GOT3 (cell line): ENCODE measurements around the gene IL11.
"Not testable (repeated sequence)": the region's sequence is repeated elsewhere in the genome, so short reads cannot be mapped to it uniquely, and the experiment has no call there.

ENCODE experiments used
- DNase-seq: peaks from one replicate; lab custom pipeline; 2025; ENCODE audit warnings: mixed read lengths; lab: John Stamatoyannopoulos, UW

IL11 gene

DNA sequence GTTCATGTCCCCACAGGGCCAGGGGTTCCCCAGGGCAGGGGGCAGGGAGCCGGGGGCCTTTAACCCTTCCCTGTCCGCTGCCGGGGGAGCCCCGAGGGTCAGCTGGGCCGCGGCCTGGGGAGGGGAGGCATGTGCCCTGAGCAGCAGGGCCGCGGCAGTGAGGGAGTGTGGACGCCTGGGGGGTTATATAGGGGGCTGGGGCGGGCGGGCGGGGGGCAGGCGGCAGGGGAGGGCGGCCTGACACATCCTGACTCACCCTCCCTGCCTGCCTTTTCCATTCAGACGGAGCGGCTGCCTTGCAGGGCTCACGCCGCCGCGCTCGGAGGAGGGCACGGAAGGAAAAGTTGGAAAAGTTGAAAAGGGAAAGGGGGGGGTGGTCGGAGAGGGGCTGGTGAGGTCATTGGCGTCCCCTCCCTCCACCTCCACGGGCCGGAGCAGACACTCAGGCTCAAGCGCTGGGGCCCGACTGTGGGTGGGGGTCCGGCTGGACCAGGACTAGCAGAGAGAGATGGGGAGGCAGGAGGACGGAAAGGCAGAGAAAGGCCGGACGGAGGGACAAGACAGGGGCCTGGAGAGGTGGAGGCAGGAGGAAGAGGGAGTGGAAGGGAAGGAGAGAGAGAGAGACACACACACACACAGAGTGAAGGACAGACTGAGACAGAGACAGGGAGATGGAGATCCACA, at the start of gene IL11:
Gene IL11, minus strand, starts transcription at position 159 of the 684 bp plus-strand sequence. Its CDS starts 153 bp downstream, at position 6.
- no peak for DNase-seq

DNA sequence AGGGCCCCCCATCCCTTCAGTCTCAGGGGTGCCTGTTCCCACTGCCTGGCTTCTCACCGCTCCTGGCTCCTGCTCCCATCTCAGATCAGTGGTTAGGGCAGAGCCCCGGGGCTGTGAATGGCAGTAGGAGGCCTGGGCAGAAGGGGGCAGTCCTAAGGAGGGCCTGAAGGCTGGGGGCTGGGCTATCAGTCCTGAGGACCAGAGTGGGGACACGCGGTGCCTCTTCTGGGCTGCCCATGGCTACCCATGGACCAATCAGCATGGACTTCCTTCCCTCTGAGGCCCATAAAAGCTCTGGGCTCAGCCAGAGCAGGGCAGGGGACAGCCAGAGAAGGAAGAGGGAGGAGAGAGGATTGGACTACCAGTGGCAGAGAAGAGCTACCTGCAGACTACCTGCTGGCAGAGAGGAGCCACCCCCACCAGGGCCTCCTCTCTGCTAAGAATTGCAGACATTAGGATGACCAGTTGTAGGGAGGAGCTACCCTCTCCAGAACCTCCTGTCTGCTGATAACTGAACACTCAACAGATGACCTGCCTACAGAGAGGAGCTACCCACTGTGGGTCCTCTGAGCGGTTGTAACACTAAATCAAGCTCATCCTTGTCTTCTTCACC, 49.5 kb upstream of the IL11 start:
- DNase-seq = no peak

DNA sequence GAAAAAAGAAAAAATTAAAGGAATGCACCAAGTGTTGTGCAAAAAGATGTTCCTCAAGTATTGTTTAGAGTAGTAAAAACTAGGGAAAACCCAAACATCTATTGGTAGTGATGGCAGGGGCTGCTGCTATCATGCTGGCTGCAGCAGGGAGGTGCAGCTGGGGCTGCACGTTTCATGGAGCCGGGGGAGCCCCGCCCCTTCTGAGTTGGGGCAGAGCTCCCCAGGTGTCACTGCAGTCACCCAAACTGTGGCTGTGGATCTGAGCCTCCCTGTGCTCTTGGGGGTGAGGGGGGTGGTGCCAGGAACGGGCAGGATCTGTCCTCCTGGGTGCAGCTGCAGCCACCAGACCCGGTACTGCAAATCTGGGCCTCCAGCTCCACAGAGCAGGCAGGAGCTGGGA, 48.8 kb upstream of the IL11 start:
- no peak for DNase-seq

DNA sequence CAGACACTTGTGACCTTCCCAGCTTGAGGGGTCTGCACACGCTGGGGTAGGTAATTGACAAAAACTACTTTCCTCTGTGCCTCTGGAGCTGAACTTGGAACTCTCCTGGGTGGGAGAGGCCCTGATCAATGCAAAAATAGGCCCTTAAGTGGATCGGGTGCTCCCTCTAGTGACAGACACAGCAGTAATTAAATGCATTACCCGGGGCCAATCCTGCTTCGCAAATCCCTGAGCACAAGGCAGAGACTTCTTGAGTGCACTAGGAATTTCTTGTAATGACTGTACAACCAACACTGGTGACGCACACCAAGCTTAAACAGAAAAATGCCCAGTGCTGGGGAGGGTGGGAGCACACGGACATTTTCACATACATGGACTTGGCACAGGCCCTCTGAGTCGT, 47.9 kb upstream of the IL11 start:
- DNase-seq = peak; percentile 51

DNA sequence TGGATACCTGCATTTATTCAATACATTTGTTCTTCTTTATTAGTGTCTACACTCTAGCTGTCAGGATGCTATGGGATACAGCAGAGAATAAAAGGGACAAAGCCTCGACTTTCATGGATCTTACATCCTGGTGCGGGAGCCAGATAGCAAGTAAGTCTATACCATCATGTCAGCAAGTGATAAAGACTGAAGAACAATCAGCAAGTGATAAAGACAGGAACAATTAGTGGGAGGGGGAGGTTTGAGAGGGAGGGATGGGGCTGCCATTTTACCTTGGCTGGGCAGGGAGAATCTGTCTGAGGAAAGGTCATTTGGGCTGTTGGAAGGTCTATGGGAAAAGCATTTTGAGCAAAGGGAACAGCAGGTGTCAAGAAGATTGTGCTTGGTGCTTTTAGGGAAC, 39.9 kb upstream of the IL11 start:
- DNase-seq = no peak

DNA sequence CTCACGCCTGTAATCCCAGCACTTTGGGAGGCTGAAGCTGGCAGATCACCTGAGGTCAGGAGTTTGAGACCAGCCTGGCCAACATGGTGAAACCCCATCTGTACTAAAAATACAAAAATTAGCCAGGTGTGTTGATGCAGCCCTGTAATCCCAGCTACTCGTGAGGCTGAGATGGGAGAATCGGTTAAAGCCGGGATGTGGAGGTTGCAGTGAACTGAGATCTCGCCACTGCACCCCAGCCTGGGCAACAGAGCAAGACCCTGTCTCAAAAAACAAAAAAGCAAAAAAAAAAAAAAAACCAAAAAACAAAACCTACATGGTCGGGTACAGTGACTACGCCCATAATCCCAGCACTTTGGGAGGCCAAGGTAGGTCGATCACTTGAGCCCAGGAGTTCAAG, 38.9 kb upstream of the IL11 start:
- not testable (repeated sequence) for DNase-seq

DNA sequence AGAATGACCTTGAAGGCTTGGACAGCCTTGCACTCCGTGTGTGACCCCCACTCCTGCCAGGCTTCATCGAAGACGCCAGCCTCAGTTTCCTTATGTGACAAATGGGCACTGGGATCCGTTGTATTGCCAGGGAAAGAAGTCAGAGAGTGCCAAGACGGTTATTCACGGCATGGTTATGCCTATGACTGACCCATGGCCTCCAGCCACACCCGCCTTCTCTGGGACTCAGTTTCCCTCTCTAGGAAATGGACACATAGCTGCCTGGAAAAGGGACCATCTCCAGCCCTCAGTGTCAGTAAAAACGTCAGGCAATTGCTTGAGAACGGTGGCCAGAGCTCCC, 38.2 kb upstream of the IL11 start:
- DNase-seq = no peak

DNA sequence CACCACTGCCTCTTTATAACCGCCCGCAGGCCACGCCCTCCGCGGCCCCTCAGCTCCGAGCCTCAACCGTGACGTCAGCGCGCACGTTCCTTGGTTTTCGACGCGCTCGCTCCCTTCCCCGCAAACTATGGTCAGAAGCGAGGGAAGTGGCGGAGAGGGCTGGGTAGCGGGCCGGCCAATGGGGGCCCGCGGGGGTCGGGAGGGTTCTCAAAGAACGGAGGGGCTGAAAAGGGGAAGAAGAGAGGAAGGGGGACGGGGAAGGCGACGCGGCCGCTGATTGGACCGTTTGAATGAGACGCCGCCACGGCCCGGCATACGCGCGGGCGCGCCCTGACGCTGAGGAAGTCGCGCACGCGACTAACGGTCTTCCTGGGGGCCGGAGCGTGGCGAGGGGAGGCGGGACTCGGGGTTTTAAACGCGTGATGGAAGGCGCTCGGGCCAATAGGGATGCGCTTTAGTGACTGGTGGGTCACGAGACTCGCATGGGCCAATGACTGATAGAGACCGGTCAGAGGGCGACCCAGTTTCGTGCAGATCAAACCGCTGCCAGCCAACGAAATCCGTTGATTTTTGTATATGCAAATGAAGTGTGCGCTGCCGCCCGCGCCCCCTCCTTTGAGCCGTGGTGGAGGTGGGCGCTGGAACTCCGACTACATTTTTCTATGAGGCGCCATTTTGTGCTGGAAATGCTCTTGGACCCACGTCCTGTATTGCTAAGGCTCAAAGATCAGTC, 37.7 kb upstream of the IL11 start:
- peak; percentile 95 for DNase-seq

DNA sequence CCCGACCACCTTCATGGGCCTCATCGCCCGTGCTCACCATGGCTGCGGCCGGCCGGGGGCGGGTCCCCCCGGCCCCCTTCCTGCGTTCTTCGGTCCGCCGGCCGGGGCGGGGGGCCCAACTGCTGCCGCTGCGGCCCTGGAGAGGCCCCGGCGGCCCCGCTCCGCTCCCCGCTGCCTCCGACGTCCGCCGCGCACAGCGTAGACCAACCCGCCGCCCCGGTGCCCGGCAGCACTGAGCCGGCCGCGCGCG, 37.2 kb upstream of the IL11 start, which contains the start of gene UBE2S:
Gene UBE2S, minus strand, starts transcription at position 239 of the 250 bp plus-strand sequence. Its CDS starts 199 bp downstream, at position 40.
- not testable (repeated sequence) for DNase-seq

DNA sequence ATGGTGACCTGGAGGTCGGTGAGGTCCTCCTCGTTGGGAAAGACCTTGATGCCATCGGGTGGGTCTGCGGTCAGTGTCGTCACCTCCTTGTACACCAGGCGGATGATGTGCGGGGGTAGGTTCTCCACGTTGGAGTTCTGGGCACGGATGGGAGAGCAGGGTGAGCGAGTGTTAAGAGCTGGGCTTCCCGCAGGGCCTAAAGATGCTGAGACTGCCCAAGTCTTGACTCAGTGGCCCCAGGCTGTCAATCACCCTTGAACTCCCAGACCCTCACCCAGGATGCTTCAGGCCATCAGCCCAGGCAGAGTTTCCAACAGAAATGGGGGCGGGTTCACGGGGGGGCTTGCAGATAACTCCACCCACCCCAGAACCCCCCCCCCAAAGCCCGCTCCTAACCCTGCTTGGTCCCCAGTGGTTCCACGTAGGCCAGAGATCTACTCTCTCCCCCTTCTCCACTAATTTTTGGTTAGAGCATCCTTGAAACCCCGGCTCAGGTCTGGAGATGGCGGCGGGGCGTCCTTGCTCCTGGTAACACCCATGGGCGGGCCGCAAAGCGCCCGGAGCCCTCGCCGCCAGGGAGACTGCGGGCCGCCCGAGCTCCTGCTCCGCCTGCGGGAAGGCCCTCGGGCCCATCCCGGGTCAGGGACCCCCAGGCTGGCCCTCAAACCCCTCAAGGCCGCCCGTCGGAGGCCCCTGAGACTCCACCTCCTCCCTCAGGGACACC, 36.7 kb upstream of the IL11 start:
- DNase-seq = no peak

DNA sequence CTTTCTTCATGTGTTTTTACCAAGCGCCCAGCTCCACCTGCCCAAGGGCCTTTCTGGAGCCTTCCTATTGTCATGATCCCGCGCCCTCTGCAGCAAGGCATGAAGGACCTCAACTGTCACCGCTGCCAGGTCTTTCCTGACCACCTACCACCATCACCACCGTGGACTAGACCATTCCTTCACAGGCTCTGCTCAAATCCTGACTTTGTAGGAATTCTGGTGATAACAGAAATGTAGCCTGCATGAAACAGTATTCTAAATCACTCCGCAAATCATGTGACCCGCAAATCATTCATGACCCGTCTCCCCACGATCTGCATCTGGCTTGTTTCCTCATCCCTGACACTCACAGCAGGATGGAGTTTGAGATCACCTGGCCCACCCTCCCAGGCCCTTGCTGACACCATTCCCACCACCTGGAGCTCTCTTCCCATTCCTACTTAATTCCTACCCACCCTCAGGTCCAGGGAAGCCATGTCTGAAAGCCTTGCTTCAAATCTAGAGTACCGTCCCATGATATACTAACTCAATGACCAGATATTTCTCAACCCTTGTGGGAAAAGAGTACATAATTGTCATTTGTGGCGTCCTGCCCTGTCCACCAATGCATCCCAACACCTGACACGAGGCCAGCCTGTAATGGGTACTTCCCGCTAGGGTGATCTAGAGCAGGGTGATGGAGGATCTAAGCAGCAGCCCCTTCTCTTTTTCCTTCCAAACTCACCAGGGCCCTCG, 36.0 kb upstream of the IL11 start:
- no peak for DNase-seq

DNA sequence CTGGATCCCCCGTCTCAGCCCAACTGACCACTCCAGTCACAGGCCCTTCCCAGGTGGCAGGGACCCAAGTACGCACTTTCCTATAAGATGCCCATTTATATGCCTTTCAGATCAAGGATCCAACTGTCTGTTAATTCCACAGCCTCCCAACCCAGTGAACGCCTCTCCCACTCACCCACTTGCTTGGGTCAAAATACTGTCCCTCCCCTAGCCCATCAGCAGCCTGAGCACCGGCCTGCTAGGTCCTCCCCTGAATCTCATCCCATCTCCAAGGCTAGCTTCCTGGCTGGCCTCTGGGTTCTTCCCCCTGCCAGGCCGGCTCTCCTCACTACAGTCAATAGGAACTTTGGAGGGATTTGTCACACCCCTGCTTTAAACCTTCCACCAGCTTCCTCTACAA, 35.4 kb upstream of the IL11 start:
- no peak for DNase-seq

DNA sequence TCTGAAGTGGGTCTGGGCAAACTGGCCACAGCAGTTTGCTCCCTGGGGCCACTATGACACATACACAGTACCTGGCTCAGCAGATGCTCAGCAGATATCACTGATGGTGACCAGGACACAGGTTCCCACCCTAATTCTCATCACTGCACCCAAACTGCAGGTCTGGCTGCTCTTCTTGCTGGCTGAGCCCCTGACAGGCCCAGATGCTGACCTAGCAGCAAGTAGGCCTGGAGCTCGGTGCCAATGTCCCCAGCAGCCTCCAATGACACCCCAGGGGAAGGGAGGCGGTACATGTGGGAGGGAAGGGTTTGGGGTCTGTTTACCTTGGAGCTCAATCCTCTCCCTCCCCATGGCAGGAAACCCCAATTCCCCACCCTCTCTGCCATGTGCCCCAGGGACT, 32.2 kb upstream of the IL11 start:
- DNase-seq = no peak

DNA sequence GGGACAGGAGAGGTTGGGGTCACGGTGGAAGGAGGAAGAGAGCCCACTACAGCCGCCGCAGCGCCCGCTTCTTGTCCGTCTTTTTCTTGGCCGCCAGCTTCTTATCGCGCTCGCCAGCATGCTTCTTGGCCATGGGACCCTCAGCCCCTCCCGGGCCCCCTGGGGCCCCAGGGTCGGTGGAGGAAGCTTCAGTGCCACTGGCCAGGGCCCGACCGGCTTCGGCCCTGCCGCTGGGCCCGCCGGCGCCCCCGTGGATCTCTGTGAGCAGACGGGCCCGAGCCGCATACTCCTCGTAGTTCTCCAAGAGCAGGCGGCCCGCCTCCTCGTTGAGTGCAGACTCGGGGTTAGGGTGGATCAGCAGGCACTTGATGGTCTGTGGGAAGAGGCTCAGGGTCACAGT, 31.1 kb upstream of the IL11 start:
- not testable (repeated sequence) for DNase-seq

DNA sequence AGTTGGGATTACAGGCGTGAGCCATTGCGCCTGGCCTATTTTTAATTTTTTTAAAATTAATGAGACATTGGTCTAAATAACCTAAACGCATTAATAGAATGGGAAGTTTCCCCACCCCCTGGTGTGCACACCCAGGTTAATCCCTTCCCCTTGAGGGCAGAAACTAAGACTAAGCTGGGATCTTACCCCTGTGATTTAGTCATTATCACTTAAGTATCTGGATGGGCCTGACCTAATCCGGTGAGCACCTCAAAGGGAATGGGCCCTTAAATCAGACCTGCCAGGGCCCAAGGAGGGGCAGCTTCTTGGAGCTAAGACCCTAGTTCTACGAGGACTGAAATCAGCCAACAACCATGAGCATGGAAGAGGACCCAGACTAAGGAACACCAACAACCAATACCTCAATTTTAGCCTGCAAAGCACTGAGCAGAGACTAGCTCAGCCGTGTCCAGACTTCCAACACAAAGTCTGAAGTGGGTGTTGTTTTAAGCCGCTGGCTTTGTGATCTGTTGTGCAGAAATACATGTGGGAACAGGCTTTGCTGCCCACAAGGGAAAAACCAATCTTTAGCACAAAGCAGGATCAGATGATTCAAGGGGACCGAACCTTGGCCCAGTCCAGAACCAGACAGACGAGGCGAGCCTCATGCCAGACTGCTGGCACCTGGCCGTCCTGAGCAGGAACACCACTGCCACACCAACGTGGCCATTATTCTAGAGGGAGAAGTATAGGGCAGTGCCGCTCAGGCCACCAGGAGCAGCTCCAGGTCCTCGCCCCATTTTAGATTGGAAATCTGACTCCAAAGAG, 30.2 kb upstream of the IL11 start:
- DNase-seq = no peak

DNA sequence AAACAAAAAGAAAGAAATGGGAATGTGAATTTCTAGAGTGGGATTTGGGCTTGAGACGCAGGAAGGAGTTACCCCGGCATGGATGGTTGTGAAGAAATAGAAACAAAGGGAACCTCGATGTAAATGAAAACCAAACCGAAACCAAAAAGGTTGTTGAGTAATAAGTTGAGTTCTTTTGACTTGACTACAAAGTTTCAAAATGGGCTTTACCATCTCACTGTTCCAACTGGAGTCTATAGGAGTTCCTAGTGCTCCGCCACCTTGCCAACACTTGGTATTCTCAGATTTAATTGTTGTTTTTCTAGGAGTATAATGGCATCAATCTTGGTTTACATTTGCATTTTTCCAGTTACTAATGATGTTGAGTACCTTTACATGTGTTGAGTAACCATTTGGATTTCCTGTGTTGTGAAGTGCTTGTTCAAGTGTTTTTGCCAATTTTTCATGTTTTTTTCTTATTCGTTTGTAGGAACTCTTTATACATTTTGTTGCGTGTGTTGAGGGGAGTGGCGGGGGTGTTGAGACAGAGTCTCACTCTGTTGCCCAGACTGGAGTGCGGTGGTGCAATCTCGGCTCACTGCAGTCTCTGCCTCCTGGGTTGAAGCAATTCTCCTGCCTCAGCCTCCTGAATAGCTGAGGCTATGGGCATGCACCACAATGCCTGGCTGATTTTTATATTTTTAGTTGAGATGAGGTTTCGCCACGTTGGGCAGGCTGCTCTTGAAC, 28.1 kb upstream of the IL11 start:
- DNase-seq = no peak

DNA sequence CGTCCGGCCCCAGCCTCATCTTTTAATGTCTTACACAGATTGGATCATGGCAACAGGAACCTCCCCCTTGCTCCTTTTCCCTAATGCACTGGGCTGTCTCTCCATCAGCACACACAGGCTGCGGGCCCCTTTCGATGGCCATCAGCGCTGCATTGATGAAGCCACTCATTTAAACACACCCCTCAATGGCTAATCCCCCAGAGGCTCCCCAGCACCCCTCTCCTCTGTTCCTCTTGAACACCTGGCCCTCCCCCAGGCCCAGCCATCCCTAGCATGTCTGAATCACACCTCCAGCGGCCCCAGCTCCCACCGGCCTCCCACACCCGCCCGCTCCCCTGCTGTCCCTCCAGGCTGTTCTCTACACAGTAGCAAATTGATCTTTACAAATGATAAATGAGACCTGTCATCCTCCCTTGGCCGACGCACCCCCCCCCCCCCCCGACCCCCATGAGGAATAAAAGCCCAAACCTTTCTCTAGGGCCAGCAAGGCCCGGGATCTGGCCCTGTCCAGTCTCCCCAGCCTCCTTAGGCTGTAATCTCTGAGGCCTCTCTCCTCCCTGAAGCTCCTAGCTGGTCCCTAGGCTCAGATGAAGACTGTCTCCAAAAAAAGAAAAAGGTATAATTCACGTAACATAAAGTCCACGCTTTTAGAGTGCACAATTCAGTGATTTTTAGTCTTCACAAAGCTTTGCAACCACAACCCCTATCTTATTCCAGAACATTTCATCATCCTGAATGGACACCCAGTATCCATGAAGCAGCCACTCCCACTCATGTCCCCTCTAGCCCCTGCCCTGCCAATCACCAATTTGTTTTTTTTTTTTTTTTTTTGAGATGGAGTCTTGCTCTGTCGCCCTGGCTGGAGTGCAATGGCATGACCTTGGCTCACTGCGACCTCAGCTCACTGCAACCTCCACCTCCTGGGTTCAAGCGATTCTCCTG, 22.8 kb upstream of the IL11 start:
- DNase-seq = no peak

DNA sequence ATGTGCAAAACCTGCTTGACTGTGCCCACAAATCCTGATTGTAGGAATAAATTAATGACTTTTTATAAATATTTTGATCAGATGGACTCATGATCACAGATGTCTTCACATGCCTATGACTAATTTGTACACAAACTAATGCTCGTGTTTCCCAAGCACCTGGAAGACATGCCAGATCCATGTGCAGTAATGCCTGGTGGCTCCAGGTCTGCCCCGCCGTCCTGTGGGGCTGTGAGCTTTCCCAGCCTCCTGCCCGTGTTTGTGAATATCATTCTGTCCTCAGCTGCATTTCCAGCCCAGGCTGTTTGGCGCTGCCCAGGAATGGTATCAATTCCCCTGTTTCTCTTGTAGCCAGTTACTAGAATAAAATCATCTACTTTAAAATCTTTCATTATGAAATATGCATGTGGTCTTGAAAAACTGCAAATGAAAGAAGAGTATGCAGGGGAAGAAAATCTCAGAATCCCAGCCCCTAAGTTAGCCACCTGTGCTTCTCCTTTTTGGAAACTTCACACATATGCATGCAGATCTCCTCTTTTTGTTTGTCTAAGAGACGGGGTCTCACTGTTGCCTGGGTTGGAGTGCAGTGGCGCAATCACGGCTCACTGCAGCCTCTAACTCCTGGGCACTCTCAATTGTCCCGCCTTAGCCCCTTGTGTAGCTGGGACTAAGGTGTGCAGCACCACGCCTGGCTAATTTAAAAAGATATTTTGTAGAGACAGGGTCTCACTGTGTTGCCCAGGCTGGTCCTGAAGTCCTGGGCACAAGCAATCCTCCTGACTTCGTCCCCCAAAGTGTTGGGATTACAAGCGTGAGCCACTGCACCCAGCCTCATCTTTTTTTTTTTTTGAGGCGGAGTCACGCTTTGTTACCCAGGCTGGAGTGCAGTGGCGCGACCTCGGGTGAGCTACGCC, 21.7 kb upstream of the IL11 start:
- DNase-seq = no peak
